Measurements from ENCODE around the gene ARHGAP32.

GRCh38 chr11:128948583-128948982 lies 243.5 kb downstream of the ARHGAP32 start:
- TF ChIP-seq POLR2AphosphoS5 (IDR thresholded peaks at IDR 0.05; ENCODE audit: low read depth, low read length) (no peak), TAF1 (IDR thresholded peaks at IDR 0.05; ENCODE audit: borderline replicate concordance, insufficient read depth, low read length) (no peak), REST (IDR thresholded peaks at IDR 0.05; ENCODE audit: insufficient read depth in 1 of 2, low read depth in 2 of 2, low read length in 2 of 2) (no peak)

All from PFSK-1 (cell line).